ENCODE data around the gene NDST3.

DNA sequence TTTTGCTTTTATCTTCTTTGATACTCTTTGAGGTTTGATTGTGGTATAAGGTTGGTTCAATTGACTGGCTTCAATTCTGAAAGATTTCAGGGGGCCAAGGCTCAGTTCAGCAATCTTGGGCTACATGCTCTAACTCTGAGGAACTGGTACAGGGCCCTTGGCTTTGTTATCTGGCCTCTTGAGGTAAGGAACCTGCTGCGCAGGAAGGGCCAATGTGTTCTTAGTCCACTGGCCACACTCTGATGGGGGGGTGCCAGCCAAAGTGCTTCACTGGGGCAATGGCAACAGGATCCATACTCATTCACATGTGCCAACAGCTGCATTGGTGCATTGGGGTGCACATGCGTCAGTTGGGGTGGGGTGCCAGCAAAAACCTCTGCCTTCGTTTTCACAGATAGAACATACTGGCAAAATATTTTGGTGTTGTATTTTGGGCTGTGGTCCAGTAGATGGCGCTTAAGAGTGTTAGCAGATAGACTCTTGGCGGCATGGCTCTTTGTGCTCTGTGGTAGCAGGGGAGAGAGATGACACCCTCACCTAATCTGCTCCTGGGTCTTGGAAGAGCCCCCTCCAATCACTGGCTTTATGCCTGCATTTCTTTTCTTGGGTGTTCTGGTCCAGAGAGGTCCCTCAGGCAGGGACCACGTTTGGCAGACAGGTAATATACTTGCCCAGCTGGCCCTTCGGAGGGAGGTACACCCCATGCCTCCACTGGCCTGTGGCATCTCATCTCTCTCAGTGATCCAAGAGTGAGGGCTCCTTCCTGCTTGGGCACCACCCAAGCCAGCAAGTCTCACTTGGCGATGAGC is 42.9 kb downstream of the NDST3 start:
- TF ChIP-seq, protein P1, sequence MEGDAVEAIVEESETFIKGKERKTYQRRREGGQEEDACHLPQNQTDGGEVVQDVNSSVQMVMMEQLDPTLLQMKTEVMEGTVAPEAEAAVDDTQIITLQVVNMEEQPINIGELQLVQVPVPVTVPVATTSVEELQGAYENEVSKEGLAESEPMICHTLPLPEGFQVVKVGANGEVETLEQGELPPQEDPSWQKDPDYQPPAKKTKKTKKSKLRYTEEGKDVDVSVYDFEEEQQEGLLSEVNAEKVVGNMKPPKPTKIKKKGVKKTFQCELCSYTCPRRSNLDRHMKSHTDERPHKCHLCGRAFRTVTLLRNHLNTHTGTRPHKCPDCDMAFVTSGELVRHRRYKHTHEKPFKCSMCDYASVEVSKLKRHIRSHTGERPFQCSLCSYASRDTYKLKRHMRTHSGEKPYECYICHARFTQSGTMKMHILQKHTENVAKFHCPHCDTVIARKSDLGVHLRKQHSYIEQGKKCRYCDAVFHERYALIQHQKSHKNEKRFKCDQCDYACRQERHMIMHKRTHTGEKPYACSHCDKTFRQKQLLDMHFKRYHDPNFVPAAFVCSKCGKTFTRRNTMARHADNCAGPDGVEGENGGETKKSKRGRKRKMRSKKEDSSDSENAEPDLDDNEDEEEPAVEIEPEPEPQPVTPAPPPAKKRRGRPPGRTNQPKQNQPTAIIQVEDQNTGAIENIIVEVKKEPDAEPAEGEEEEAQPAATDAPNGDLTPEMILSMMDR (IDR thresholded peaks at IDR 0.05; ENCODE audit: insufficient read depth, low read length, poor library complexity, severe bottlenecking) = no peak
- no peak for TF ChIP-seq EZH2phosphoT487 (conservative IDR thresholded peaks at IDR 0.05; ENCODE audit: low read length)

Data from SU-DHL-6 (cell line).